Measurements from ENCODE around the gene CSDE1.
A peak's percentile ranks its signal among the peaks of the same experiment; 100 is the strongest.

Gene CSDE1

GRCh38 chr1:114757455-114758255, at the start of gene CSDE1:
TSS of gene CSDE1 (minus strand) at chr1:114757984. CDS start at chr1:114739890, 18,094 bp downstream.
- peak; percentile 35; the same call in 1 of the 2 replicates for TF ChIP-seq CTCF (IDR thresholded peaks at IDR 0.05)

- TF ChIP-seq CTCF (IDR thresholded peaks at IDR 0.05), result no peak
Measured at GRCh38 chr1:114803001-114803400, 45.2 kb upstream of the CSDE1 start.

DNA sequence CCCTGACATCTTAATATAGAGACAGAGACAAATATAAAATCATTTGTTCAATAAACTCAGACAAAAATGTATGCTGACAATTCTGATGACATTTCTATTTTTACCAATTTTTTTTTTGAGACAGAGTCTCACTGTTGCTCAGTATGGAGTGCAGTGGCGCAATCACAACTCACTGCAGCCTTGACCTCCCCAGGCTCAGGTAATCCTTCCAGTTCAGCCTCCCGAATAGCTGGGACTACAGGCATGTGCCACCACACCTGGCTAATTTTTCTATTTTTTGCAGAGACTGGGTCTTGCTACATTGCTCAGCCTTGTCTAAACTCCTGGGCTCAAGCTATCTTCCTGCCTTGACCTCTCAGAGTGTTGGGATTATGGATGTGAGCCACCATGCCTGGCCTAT, 36.3 kb upstream of the CSDE1 start:
- TF ChIP-seq CTCF (IDR thresholded peaks at IDR 0.05), result no peak

DNA sequence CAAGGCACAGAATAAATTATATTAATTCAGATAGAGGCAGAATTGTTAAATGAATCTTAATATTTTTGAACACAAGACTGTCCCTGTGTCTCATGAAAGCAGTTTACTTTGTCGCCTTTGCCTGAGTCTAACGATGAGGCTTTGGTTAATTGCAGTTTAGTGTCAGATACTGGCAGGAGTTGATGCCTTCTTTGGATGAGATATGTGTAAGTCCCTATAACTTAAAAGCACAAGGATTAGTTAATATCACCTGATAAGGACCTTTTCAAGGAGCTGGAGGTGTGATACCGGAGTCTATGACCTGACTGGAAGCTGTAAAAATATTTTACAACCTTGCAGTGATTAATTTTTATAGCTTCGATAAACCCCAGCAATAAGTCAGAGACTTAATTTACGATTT, 24.7 kb upstream of the CSDE1 start:
- TF ChIP-seq CTCF (IDR thresholded peaks at IDR 0.05), result no peak

GRCh38 chr1:114780344-114781226, 22.8 kb upstream of the CSDE1 start, which contains the start of gene SIKE1:
TSS of gene SIKE1 (minus strand) at chr1:114780685. CDS start at chr1:114780607, 78 bp downstream.
- TF ChIP-seq CTCF (IDR thresholded peaks at IDR 0.05), result peak; percentile 10; the same call in 1 of the 2 replicates

GRCh38 chr1:114779722-114780121, 21.9 kb upstream of the CSDE1 start:
- TF ChIP-seq CTCF (IDR thresholded peaks at IDR 0.05), result no peak

GRCh38 chr1:114771992-114772391, 14.2 kb upstream of the CSDE1 start:
- TF ChIP-seq CTCF (IDR thresholded peaks at IDR 0.05), result no peak
